GM18507 (cell line): ENCODE results near the gene ATXN7L3.

Experiments used
- DNase-seq: peaks from one replicate; pipeline ENCODE4 v3.0.0; 2011; ENCODE audit warnings: low read depth; ENCODE audit not compliant: insufficient read length; ENCODE audit errors: extremely low spot score
- FAIRE-seq: peaks from 2 replicates; lab custom pipeline; 2011; peaks lifted over from hg19 to GRCh38; lab: Jason Lieb, UNC

Gene ATXN7L3

GRCh38 chr17:44204441-44204882 is 4.8 kb upstream of the ATXN7L3 start:
- FAIRE-seq (no peak), DNase-seq (no peak)

GRCh38 chr17:44203731-44204440 is 4.2 kb upstream of the ATXN7L3 start:
- DNase-seq (no peak), FAIRE-seq (peak; percentile 82)

GRCh38 chr17:44202756-44203155 is 3.1 kb upstream of the ATXN7L3 start:
- FAIRE-seq (no peak), DNase-seq (no peak)

GRCh38 chr17:44200478-44201155 is 933 bp upstream of the ATXN7L3 start:
- DNase-seq (no peak), FAIRE-seq (peak; percentile 18)

GRCh38 chr17:44198721-44199552 is 747 bp downstream of the ATXN7L3 start:
- FAIRE-seq (no peak), DNase-seq (no peak)

- DNase-seq (no peak), FAIRE-seq (peak; percentile 89)
Observed at GRCh38 chr17:44197980-44198720, 1.5 kb downstream of the ATXN7L3 start.

GRCh38 chr17:44197107-44197506 is 2.6 kb downstream of the ATXN7L3 start:
- DNase-seq: no peak
- no peak for FAIRE-seq

- FAIRE-seq (no peak), DNase-seq (no peak)
Observed at GRCh38 chr17:44193326-44194084, 6.2 kb downstream of the ATXN7L3 start.

- DNase-seq (no peak), FAIRE-seq (no peak)
Observed at GRCh38 chr17:44192750-44193149, 6.9 kb downstream of the ATXN7L3 start.

- no peak for FAIRE-seq
- no peak for DNase-seq
Observed at GRCh38 chr17:44191941-44192496, 7.7 kb downstream of the ATXN7L3 start.

GRCh38 chr17:44191369-44191768 is 8.3 kb downstream of the ATXN7L3 start:
- DNase-seq: no peak
- no peak for FAIRE-seq

- FAIRE-seq (no peak), DNase-seq (no peak)
Observed at GRCh38 chr17:44190481-44190880, 9.2 kb downstream of the ATXN7L3 start.

- FAIRE-seq: no peak
- DNase-seq: no peak
Observed at GRCh38 chr17:44188576-44189403, 10.9 kb downstream of the ATXN7L3 start.

GRCh38 chr17:44187131-44187899 is 12.4 kb downstream of the ATXN7L3 start:
- FAIRE-seq: no peak
- DNase-seq: peak; percentile 65

GRCh38 chr17:44186307-44187130 is 13.2 kb downstream of the ATXN7L3 start, which contains the start of gene TMUB2:
TSS of gene TMUB2 (plus strand) at chr17:44186972. CDS start at chr17:44187709, 737 bp downstream.
- DNase-seq (peak; percentile 100), FAIRE-seq (peak; percentile 100)

GRCh38 chr17:44184212-44184810 is 15.4 kb downstream of the ATXN7L3 start:
- no peak for FAIRE-seq

More at GRCh38 chr17:44184212-44184810, 15.4 kb downstream of the ATXN7L3 start:
- DNase-seq: no peak
